ENCODE measurements around the gene MFGE8. TPM values are rescaled to one million over a fixed set of nuclear protein-coding genes. Genes with fewer than 3 reads are reported as not detected.
"Not testable (repeated sequence)": the region's sequence is repeated elsewhere in the genome, so short reads cannot be mapped to it uniquely, and the experiment has no call there.

MFGE8 gene
- polyA plus RNA-seq, 2 donors: 60.3 to 62.3 TPM

GRCh38 chr15:88938802-88939485, 25.8 kb upstream of the MFGE8 start:
- no peaks in the 10 kb centered on the region for H3K36me3 ChIP-seq (ENCODE audit: control insufficient read depth in 2 of 2, insufficient read depth in 2 of 2, low read length in 1 of 2)
- H3K4me3 ChIP-seq (ENCODE audit: low read depth in 1 of 2, low read length in 2 of 2): no peak overlapping the region
- 84 to 85% methylated on average over 15 of the region's 15 CpGs for WGBS, 2 donors
- no peaks in the 10 kb centered on the region for H3K9me3 ChIP-seq (ENCODE audit: control insufficient read depth in 2 of 2, insufficient read depth in 1 of 2, low read depth in 1 of 2, low read length in 1 of 2)
- H3K4me1 ChIP-seq (ENCODE audit: control insufficient read depth in 2 of 2, insufficient read depth in 2 of 2, low read length in 1 of 2): no peaks in the 10 kb centered on the region
- H3K27ac ChIP-seq (ENCODE audit: low read depth in 2 of 2, low read length in 1 of 2): no peak overlapping the region
- no peaks in the 10 kb centered on the region for H3K27me3 ChIP-seq (ENCODE audit: control insufficient read depth in 1 of 2, insufficient read depth in 2 of 2, low read length in 2 of 2)

GRCh38 chr15:88934449-88934848, 21.3 kb upstream of the MFGE8 start:
- not testable (repeated sequence) for H3K36me3 ChIP-seq (ENCODE audit: control insufficient read depth in 2 of 2, insufficient read depth in 2 of 2, low read length in 1 of 2); H3K27me3 ChIP-seq (ENCODE audit: control insufficient read depth in 1 of 2, insufficient read depth in 2 of 2, low read length in 2 of 2); H3K4me3 ChIP-seq (ENCODE audit: low read depth in 1 of 2, low read length in 2 of 2); H3K9me3 ChIP-seq (ENCODE audit: control insufficient read depth in 2 of 2, insufficient read depth in 1 of 2, low read depth in 1 of 2, low read length in 1 of 2); H3K27ac ChIP-seq (ENCODE audit: low read depth in 2 of 2, low read length in 1 of 2); H3K4me1 ChIP-seq (ENCODE audit: control insufficient read depth in 2 of 2, insufficient read depth in 2 of 2, low read length in 1 of 2)
- 78 to 92% methylated on average over 4 of the region's 4 CpGs for WGBS, 2 donors

DNA sequence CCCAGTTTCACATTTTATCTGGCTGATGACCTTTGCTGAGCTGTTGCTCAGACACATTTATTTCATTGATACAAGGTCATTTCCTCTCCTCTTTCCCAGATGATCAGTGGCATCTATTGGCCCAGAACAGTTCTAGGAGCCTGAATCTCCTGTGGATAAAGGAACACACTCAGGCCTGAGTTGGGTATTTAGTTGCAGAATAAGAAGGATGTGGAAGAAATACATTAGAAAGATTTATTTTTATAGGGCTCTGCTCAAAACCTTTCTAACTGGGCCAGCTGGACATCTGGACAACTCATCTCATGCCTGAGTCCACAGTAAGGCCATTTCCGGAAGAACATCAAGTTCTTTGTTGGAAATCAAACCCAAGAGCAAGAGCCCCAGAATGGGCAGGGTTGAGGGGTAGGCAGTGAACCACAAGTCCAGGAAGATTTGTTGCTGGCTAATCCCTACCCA, 19.7 kb upstream of the MFGE8 start:
- Histone ChIP-seq H3K4me3 (ENCODE audit: low read depth in 1 of 2, low read length in 2 of 2) (no peak overlapping the region), H3K27ac (ENCODE audit: low read depth in 2 of 2, low read length in 1 of 2) (no peak overlapping the region), H3K27me3 (ENCODE audit: control insufficient read depth in 1 of 2, insufficient read depth in 2 of 2, low read length in 2 of 2) (no peaks in the 10 kb centered on the region), H3K4me1 (ENCODE audit: control insufficient read depth in 2 of 2, insufficient read depth in 2 of 2, low read length in 1 of 2) (no peaks in the 10 kb centered on the region), H3K9me3 (ENCODE audit: control insufficient read depth in 2 of 2, insufficient read depth in 1 of 2, low read depth in 1 of 2, low read length in 1 of 2) (no peaks in the 10 kb centered on the region), H3K36me3 (ENCODE audit: control insufficient read depth in 2 of 2, insufficient read depth in 2 of 2, low read length in 1 of 2) (no peaks in the 10 kb centered on the region)
- WGBS, 2 donors: 71 to 80% methylated on average over 1 of the region's 1 CpG

GRCh38 chr15:88932271-88932874, 19.2 kb upstream of the MFGE8 start:
- H3K36me3 ChIP-seq (ENCODE audit: control insufficient read depth in 2 of 2, insufficient read depth in 2 of 2, low read length in 1 of 2): no peaks in the 10 kb centered on the region
- H3K27me3 ChIP-seq (ENCODE audit: control insufficient read depth in 1 of 2, insufficient read depth in 2 of 2, low read length in 2 of 2): no peaks in the 10 kb centered on the region
- H3K9me3 ChIP-seq (ENCODE audit: control insufficient read depth in 2 of 2, insufficient read depth in 1 of 2, low read depth in 1 of 2, low read length in 1 of 2): no peaks in the 10 kb centered on the region
- H3K4me3 ChIP-seq (ENCODE audit: low read depth in 1 of 2, low read length in 2 of 2): no peak overlapping the region
- no peaks in the 10 kb centered on the region for H3K4me1 ChIP-seq (ENCODE audit: control insufficient read depth in 2 of 2, insufficient read depth in 2 of 2, low read length in 1 of 2)
- H3K27ac ChIP-seq (ENCODE audit: low read depth in 2 of 2, low read length in 1 of 2): no peak overlapping the region
- WGBS, 2 donors: 43 to 53% methylated on average over 4 of the region's 4 CpGs

DNA sequence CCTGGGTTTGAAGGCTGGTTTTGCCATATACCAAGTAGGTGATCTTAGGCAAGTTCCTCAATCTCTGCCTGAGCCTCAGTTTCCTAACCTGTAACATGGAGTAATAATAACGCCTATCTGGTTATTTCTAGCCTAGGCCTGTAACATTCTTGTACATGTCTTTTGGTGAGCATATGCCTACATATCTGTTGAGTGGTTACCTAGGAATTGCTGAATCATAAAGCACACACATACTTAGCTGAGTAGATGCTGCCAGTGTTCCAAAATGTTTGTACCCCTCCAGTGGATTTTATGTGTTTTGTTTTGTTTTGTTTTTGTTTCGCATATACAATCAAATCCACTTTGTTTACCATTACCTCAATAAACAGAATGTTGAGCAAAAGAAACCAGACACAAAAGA, 17.4 kb upstream of the MFGE8 start:
- no peaks in the 10 kb centered on the region for H3K9me3 ChIP-seq (ENCODE audit: control insufficient read depth in 2 of 2, insufficient read depth in 1 of 2, low read depth in 1 of 2, low read length in 1 of 2)
- no peak overlapping the region for H3K27ac ChIP-seq (ENCODE audit: low read depth in 2 of 2, low read length in 1 of 2)
- H3K36me3 ChIP-seq (ENCODE audit: control insufficient read depth in 2 of 2, insufficient read depth in 2 of 2, low read length in 1 of 2): no peaks in the 10 kb centered on the region
- 88 to 89% methylated on average over 2 of the region's 2 CpGs for WGBS, 2 donors
- H3K27me3 ChIP-seq (ENCODE audit: control insufficient read depth in 1 of 2, insufficient read depth in 2 of 2, low read length in 2 of 2): no peaks in the 10 kb centered on the region
- no peak overlapping the region for H3K4me3 ChIP-seq (ENCODE audit: low read depth in 1 of 2, low read length in 2 of 2)
- no peaks in the 10 kb centered on the region for H3K4me1 ChIP-seq (ENCODE audit: control insufficient read depth in 2 of 2, insufficient read depth in 2 of 2, low read length in 1 of 2)

GRCh38 chr15:88929358-88930098, 16.3 kb upstream of the MFGE8 start:
- WGBS, 2 donors: 69 to 80% methylated on average over 3 of the region's 3 CpGs
- H3K27ac ChIP-seq (ENCODE audit: low read depth in 2 of 2, low read length in 1 of 2); H3K27me3 ChIP-seq (ENCODE audit: control insufficient read depth in 1 of 2, insufficient read depth in 2 of 2, low read length in 2 of 2); H3K4me3 ChIP-seq (ENCODE audit: low read depth in 1 of 2, low read length in 2 of 2); H3K4me1 ChIP-seq (ENCODE audit: control insufficient read depth in 2 of 2, insufficient read depth in 2 of 2, low read length in 1 of 2); H3K9me3 ChIP-seq (ENCODE audit: control insufficient read depth in 2 of 2, insufficient read depth in 1 of 2, low read depth in 1 of 2, low read length in 1 of 2); H3K36me3 ChIP-seq (ENCODE audit: control insufficient read depth in 2 of 2, insufficient read depth in 2 of 2, low read length in 1 of 2): not testable (repeated sequence)

GRCh38 chr15:88928192-88928591, 15.0 kb upstream of the MFGE8 start:
- H3K9me3 ChIP-seq (ENCODE audit: control insufficient read depth in 2 of 2, insufficient read depth in 1 of 2, low read depth in 1 of 2, low read length in 1 of 2); H3K27ac ChIP-seq (ENCODE audit: low read depth in 2 of 2, low read length in 1 of 2); H3K36me3 ChIP-seq (ENCODE audit: control insufficient read depth in 2 of 2, insufficient read depth in 2 of 2, low read length in 1 of 2); H3K4me3 ChIP-seq (ENCODE audit: low read depth in 1 of 2, low read length in 2 of 2); H3K27me3 ChIP-seq (ENCODE audit: control insufficient read depth in 1 of 2, insufficient read depth in 2 of 2, low read length in 2 of 2); H3K4me1 ChIP-seq (ENCODE audit: control insufficient read depth in 2 of 2, insufficient read depth in 2 of 2, low read length in 1 of 2): not testable (repeated sequence)

DNA sequence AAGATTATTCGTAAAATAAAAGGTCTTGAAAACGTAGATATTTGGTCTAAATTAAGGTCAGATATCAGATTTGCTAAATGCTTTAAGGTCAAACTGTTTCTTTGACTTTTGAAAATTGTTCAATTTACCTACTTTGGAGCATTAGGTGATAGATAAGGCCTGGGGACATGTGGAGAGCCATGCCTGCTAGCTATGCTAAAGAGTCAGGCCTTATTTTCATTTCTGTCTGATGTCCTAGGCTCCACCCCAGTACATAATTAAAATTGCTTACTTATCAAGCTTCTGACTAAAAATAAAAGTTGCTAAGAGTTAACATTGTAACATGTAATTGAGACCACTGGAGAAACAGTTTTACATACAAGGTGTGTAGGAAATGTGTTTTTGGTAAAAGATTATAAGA, 12.5 kb upstream of the MFGE8 start:
- H3K4me1 ChIP-seq (ENCODE audit: control insufficient read depth in 2 of 2, insufficient read depth in 2 of 2, low read length in 1 of 2); H3K4me3 ChIP-seq (ENCODE audit: low read depth in 1 of 2, low read length in 2 of 2); H3K27me3 ChIP-seq (ENCODE audit: control insufficient read depth in 1 of 2, insufficient read depth in 2 of 2, low read length in 2 of 2); H3K27ac ChIP-seq (ENCODE audit: low read depth in 2 of 2, low read length in 1 of 2); H3K9me3 ChIP-seq (ENCODE audit: control insufficient read depth in 2 of 2, insufficient read depth in 1 of 2, low read depth in 1 of 2, low read length in 1 of 2); H3K36me3 ChIP-seq (ENCODE audit: control insufficient read depth in 2 of 2, insufficient read depth in 2 of 2, low read length in 1 of 2): not testable (repeated sequence)
- 72 to 76% methylated on average over 2 of the region's 2 CpGs for WGBS, 2 donors

DNA sequence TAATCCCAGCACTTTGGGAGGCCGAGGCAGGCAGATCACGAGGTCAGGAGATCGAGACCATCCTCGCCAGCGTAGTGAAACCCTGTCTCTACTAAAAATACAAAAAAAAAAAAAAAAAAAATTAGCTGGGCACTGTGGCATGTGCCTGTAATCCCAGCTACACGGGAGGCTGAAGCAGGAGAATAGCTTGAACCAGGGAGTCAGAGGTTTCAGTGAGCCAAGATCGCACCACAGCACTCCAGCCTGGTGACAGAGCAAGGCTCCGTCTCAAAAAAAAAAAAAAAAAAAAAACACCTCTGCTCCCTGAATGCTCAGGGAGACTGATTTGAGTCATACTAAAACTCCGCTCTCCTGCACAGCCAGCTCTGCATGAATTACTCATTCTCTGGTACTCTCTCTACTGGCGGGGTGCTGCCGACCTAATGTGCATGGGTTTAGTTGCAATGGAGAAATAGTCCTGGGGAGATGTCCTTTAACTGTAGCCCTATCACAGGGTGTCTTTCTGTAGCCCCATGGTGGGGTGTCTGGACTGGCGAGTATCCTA, 7.8 kb upstream of the MFGE8 start:
- WGBS, 2 donors: 75 to 79% methylated on average over 12 of the region's 12 CpGs
- not testable (repeated sequence) for H3K27ac ChIP-seq (ENCODE audit: low read depth in 2 of 2, low read length in 1 of 2); H3K4me3 ChIP-seq (ENCODE audit: low read depth in 1 of 2, low read length in 2 of 2); H3K27me3 ChIP-seq (ENCODE audit: control insufficient read depth in 1 of 2, insufficient read depth in 2 of 2, low read length in 2 of 2); H3K4me1 ChIP-seq (ENCODE audit: control insufficient read depth in 2 of 2, insufficient read depth in 2 of 2, low read length in 1 of 2); H3K9me3 ChIP-seq (ENCODE audit: control insufficient read depth in 2 of 2, insufficient read depth in 1 of 2, low read depth in 1 of 2, low read length in 1 of 2); H3K36me3 ChIP-seq (ENCODE audit: control insufficient read depth in 2 of 2, insufficient read depth in 2 of 2, low read length in 1 of 2)

All from esophagus (tissue), 2 donors.